AG04450 (cell line): Measurements from ENCODE around the gene HOXB6. TPM values are rescaled to one million over a fixed set of nuclear protein-coding genes. Genes with fewer than 3 reads are reported as not detected.

ENCODE experiments used
- CTCF ChIA-PET: fragments of 300-600, 350-600 bp; formaldehyde crosslinking; extraction: SDS; loops from one replicate; lab custom pipeline; 2022; ENCODE audit warnings: antibody characterized with exemption, inconsistent platforms; lab: Charles Lee
- POLR2A ChIA-PET: fragments of 350-600 bp; formaldehyde crosslinking; extraction: SDS; loops from one replicate; lab custom pipeline; 2021; ENCODE audit warnings: antibody characterized with exemption, inconsistent platforms; lab: Yijun Ruan, JAX
- DNase-seq: peaks from one replicate; pipeline ENCODE4 v3.0.0-alpha.2; 2011; ENCODE audit warnings: low read depth, low spot score
- H3K27ac ChIP-seq: one replicate; pipeline ENCODE4 v1.5.1; 2012; ENCODE audit warnings: low read depth, low read length, control low read depth
- H3K27me3 ChIP-seq: one replicate; pipeline ENCODE4 v1.6.0; 2012; ENCODE audit warnings: low read length; ENCODE audit not compliant: control insufficient read depth, insufficient read depth
- H3K4me3 ChIP-seq: 2 replicates; pipeline ENCODE4 v1.5.1; 2011; ENCODE audit warnings: mild to moderate bottlenecking, low read depth, low read length, control low read depth
- H3K9me3 ChIP-seq: 2 replicates; pipeline ENCODE4 v1.5.1; 2012; ENCODE audit warnings: low read length; ENCODE audit not compliant: control insufficient read depth, insufficient read depth
- CTCF ChIP-seq: IDR thresholded peaks from 2 replicates; pipeline ENCODE4 v1.5.1; 2011; ENCODE audit warnings: low read depth, low read length, control low read depth, inconsistent platforms
- polyA plus RNA-seq: library from polyadenylated mRNA; depleted of rRNA; stranded (reverse); fragments of >200 nt; gene quantifications from 2 replicates; pipeline ENCODE4 v1.2.3, GENCODE V29; 2011

The HOXB6 gene
- polyA plus RNA-seq, 1 experiment: 15.4 TPM

- no peaks in the 10 kb centered on the region for H3K9me3 ChIP-seq
- ChIA-PET CTCF (interaction anchor here (0.6 to 3.3 kb wide), 6 partner anchors 16 to 231 kb away, joined by 3 to 13 read pairs (median 4); partner anchors contain the start of gene HOXB5), POLR2A (interaction anchor here (1.0 to 4.5 kb wide), 3 partner anchors 9 to 15 kb away, joined by 3 to 40 read pairs (median 3); no protein-coding TSS in a partner anchor)
- DNase-seq: no peak
- peak overlapping the region; percentile 83 for H3K27ac ChIP-seq
- H3K4me3 ChIP-seq: peak overlapping the region; percentile 90; the same call in 1 of the 2 replicates
- no peak for TF ChIP-seq CTCF
- H3K27me3 ChIP-seq: no peaks in the 10 kb centered on the region
Measured at GRCh38 chr17:48567209-48567608, 37.6 kb downstream of the HOXB6 start.

GRCh38 chr17:48566717-48567116 is 38.1 kb downstream of the HOXB6 start:
- Histone ChIP-seq H3K27me3 (no peaks in the 10 kb centered on the region), H3K4me3 (peak overlapping the region; percentile 20), H3K9me3 (no peaks in the 10 kb centered on the region), H3K27ac (peak overlapping the region; percentile 83)
- CTCF ChIA-PET: interaction anchor here (0.6 to 3.3 kb wide), 4 partner anchors 80 to 433 kb away, joined by 3 to 13 read pairs (median 4); no protein-coding TSS in a partner anchor
- POLR2A ChIA-PET: interaction anchor here (0.8 to 1.6 kb wide), 3 partner anchors 11 to 24 kb away, joined by 3 to 12 read pairs (median 3); no protein-coding TSS in a partner anchor
- no peak for DNase-seq
- no peak for TF ChIP-seq CTCF

GRCh38 chr17:48565925-48566710 is 38.7 kb downstream of the HOXB6 start:
- CTCF ChIA-PET: interaction anchor here (0.6 to 1.9 kb wide), 3 partner anchors 215 to 433 kb away, joined by 3 to 5 read pairs (median 5); no protein-coding TSS in a partner anchor
- H3K9me3 ChIP-seq: no peaks in the 10 kb centered on the region
- no peaks in the 10 kb centered on the region for H3K27me3 ChIP-seq
- POLR2A ChIA-PET: interaction anchor here (0.8 to 1.6 kb wide), 4 partner anchors 10 to 25 kb away, joined by 3 to 12 read pairs (median 4); no protein-coding TSS in a partner anchor
- no peak for TF ChIP-seq CTCF
- DNase-seq: no peak
- H3K4me3 ChIP-seq: peak overlapping the region; percentile 65
- H3K27ac ChIP-seq: peak overlapping the region; percentile 83

GRCh38 chr17:48565022-48565554 is 39.7 kb downstream of the HOXB6 start:
- no peak for DNase-seq
- CTCF ChIA-PET: interaction anchor here (1.8 kb wide), 1 partner anchor 214 kb away, joined by 5 read pairs; no protein-coding TSS in a partner anchor
- no peak for TF ChIP-seq CTCF
- POLR2A ChIA-PET: interaction anchor here (1.1 kb wide), 1 partner anchor 14 kb away, joined by 3 read pairs; no protein-coding TSS in a partner anchor
- Histone ChIP-seq H3K9me3 (no peaks in the 10 kb centered on the region), H3K27ac (peak overlapping the region; percentile 83), H3K27me3 (no peaks in the 10 kb centered on the region), H3K4me3 (peak overlapping the region; percentile 65)
